ENCODE results near the gene NYNRIN. TPM values are rescaled to one million over a fixed set of nuclear protein-coding genes. Genes with fewer than 3 reads are reported as not detected.

Gene NYNRIN
- polyA plus RNA-seq, 3 donors: 0.18 to 0.84 (median 0.40) TPM

DNA sequence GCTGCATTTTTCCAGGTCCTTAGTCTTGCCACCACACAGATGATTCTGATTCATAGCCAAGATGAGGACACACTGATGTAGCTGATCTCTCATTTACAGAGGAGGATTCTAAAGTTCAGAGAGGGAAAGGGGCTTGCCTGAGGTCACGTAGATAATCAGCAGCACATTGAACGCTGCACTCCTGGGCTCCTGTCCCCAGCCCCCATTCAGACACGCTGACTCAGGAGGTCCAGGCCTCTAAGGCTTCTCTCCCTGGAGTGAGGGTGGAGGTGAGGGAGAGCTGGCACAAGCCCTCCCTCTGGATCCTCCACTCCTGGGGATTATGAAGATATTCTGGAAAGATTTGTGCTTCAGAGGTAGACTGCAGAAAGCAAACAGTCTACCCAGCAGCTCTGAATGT is 20.5 kb upstream of the NYNRIN start:
- no CpG with 5 or more reads among the region's 3 CpGs for WGBS (ENCODE audit: insufficient coverage)

DNA sequence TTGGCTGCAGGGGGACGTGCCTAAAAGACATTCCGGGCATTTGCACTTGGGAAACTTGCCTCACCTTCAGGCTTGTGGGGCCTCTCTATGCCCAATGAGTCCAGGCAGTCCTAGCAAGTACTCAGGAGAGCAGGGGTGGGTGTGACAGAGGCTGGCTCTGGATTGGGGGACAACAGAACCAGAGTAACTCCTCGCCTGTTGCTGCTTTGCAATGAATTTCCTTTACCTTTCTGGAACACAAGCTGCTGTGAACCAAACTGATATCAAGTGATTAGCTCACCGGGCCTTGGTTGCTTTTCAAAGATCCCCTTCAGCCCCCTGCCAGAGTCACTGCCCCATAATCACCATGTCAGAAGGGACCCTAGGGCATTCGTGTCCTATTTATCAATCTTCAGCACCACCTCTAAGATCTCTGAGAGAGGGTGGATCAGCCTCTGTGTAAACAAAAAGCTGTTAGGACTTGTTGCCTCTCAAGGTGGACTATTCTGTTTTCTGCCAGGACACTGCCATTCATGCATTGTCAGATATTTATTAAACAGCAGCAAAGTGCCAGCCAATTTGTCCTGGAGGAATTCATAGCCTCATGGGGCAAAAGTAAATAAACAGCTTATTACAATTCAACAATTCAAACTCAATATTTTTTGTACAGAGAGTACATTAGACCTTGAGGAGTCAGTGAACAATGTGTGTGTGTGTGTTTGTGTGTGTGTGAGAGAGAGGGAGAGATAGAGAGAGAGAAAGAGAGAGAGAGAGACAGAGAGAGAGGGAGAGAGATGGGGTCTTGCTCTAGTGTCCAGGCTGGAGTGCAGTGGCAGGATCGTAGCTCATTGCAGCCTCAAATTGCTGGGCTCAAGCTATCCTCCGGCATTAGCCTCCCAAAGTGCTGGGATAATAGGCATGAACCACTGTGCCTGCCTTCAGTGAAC is 19.6 kb upstream of the NYNRIN start:
- TF ChIP-seq CTCF (IDR thresholded peaks at IDR 0.05): no peak
- 92% methylated on average over 6 of the region's 7 CpGs for WGBS (ENCODE audit: insufficient coverage)
- H3K27me3 Mint-ChIP-seq (ENCODE audit: low read depth in 3 of 3): peaks cover 7 to 18% (median 8%) of the 10 kb centered on the region in 3 donors

More for the DNA sequence above, 20.5 kb upstream of the NYNRIN start:
- Histone ChIP-seq H3K4me2 (replicated peaks; ENCODE audit: extremely low read depth, low read length, poor library complexity, severe bottlenecking) (no peak overlapping the region), H3K27me3 (ENCODE audit: control insufficient read depth in 2 of 2, insufficient read depth in 2 of 2, low read length in 2 of 2) (no peaks in the 10 kb centered on the region), H3K36me3 (replicated peaks in 1 of 2; ENCODE audit: control insufficient read depth in 1 of 2, insufficient read depth in 2 of 2, low read length in 2 of 2) (no peaks in the 10 kb centered on the region), H3K4me3 (replicated peaks in 1 of 3; ENCODE audit: low read depth in 2 of 3, low read length in 3 of 3) (no peak overlapping the region), H4K20me1 (ENCODE audit: insufficient read depth, low read length) (no peaks in the 10 kb centered on the region), H3K9ac (ENCODE audit: insufficient read depth, low read length, poor library complexity, severe bottlenecking) (no peak overlapping the region), H3K4me1 (ENCODE audit: control insufficient read depth in 1 of 2, insufficient read depth in 2 of 2, low read length in 2 of 2) (no peaks in the 10 kb centered on the region), H3K9me3 (replicated peaks in 1 of 2; ENCODE audit: control insufficient read depth in 1 of 2, insufficient read depth in 1 of 2, low read length in 2 of 2) (no peaks in the 10 kb centered on the region), H3K79me2 (ENCODE audit: insufficient read depth, low read length) (no peaks in the 10 kb centered on the region), H3K27ac (ENCODE audit: low read depth in 1 of 2, low read length in 2 of 2) (no peak overlapping the region), H2AFZ (ENCODE audit: insufficient read depth, low read depth, low read length, poor library complexity, severe bottlenecking) (no peak overlapping the region)
- peaks cover 7 to 18% (median 8%) of the 10 kb centered on the region in 3 donors for H3K27me3 Mint-ChIP-seq (ENCODE audit: low read depth in 3 of 3)
- H3K36me3 Mint-ChIP-seq: no peaks in the 10 kb centered on the region
- intact Hi-C loops (cut with micrococcal nuclease): no loop called here
- no peak overlapping the region for H3K4me3 Mint-ChIP-seq
- DNase-seq: no peak
- TF ChIP-seq CTCF (IDR thresholded peaks at IDR 0.05): no peak
- H3K9me3 Mint-ChIP-seq: peaks cover 0 to 2% (median 0%) of the 10 kb centered on the region in 7 donors
- no peak overlapping the region for H3K27ac Mint-ChIP-seq
- no peaks in the 10 kb centered on the region for H3K4me1 Mint-ChIP-seq

More for the DNA sequence above, 19.6 kb upstream of the NYNRIN start:
- Mint-ChIP-seq H3K36me3 (no peaks in the 10 kb centered on the region), H3K4me1 (no peaks in the 10 kb centered on the region), H3K9me3 (peaks cover 0 to 2% (median 0%) of the 10 kb centered on the region in 7 donors), H3K4me3 (no peak overlapping the region), H3K27ac (no peak overlapping the region)
- Histone ChIP-seq H3K79me2 (ENCODE audit: insufficient read depth, low read length) (no peaks in the 10 kb centered on the region), H3K27me3 (ENCODE audit: control insufficient read depth in 2 of 2, insufficient read depth in 2 of 2, low read length in 2 of 2) (no peaks in the 10 kb centered on the region), H3K9ac (ENCODE audit: insufficient read depth, low read length, poor library complexity, severe bottlenecking) (no peak overlapping the region), H2AFZ (ENCODE audit: insufficient read depth, low read depth, low read length, poor library complexity, severe bottlenecking) (no peak overlapping the region), H3K36me3 (replicated peaks in 1 of 2; ENCODE audit: control insufficient read depth in 1 of 2, insufficient read depth in 2 of 2, low read length in 2 of 2) (no peaks in the 10 kb centered on the region), H3K27ac (ENCODE audit: low read depth in 1 of 2, low read length in 2 of 2) (no peak overlapping the region), H3K4me1 (ENCODE audit: control insufficient read depth in 1 of 2, insufficient read depth in 2 of 2, low read length in 2 of 2) (no peaks in the 10 kb centered on the region), H3K4me2 (replicated peaks; ENCODE audit: extremely low read depth, low read length, poor library complexity, severe bottlenecking) (no peak overlapping the region), H3K4me3 (replicated peaks in 1 of 3; ENCODE audit: low read depth in 2 of 3, low read length in 3 of 3) (no peak overlapping the region), H4K20me1 (ENCODE audit: insufficient read depth, low read length) (no peaks in the 10 kb centered on the region), H3K9me3 (replicated peaks in 1 of 2; ENCODE audit: control insufficient read depth in 1 of 2, insufficient read depth in 1 of 2, low read length in 2 of 2) (no peaks in the 10 kb centered on the region)
- no peak for DNase-seq
- intact Hi-C loops (cut with micrococcal nuclease): no loop called here

All from CD14-positive monocyte (primary cell).